GM19468 (cell line): ENCODE results near the gene RER1.

Source experiments
- ATAC-seq: cut with Tn5 transposase; IDR thresholded peaks from one replicate; pipeline ENCODE4 v1.9.1; 2021; ENCODE audit warnings: mild to moderate bottlenecking, moderate library complexity, moderate number of reproducible peaks; ENCODE audit not compliant: unreplicated experiment; ENCODE audit errors: extremely low read depth

The RER1 gene, protein sequence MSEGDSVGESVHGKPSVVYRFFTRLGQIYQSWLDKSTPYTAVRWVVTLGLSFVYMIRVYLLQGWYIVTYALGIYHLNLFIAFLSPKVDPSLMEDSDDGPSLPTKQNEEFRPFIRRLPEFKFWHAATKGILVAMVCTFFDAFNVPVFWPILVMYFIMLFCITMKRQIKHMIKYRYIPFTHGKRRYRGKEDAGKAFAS

DNA sequence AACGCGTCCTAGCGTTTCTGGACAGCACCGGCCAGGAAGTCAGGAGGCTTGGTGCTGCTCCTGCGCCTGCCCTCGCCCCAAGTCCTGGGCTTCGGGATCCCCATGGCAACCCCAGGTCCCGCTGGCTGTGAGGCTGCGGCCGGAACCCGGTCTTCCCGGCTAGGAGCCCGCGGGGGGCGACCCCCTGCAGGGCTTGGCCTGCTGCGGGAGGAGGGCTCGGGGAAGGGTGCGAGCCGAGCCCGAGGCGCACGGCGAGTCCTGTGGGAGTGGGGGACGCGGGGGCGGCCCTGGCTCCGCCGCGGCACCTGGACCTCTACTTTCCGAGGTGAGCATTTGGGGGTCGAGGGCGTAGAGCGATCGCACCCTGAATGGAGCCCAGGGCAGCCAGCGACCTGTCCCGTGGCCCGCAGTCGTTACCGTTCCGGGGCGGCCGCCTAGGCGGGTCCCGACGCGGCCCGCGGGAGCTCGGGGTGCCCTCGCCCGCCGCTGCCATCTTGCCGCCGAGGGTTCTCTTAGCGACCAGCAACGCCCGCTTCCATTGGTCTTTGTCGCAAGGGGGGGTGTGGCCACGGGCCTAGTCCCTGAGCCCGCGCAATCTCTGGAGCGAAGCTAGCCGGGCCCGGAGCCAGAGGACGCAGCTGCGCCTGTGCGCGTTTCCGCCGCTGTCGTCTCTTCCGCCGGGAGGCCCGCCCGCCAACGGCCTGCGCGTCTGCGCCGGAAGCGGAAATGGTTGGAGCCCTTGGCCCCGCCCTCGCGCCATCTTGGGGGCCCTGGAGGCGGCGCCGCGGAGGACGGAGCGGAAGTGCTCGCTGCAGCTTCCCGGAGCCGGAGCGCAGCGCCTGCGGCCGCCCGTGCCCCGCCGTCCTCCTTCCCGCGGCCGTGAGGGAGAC, at the start of gene RER1, which contains the start of gene MORN1:
Gene RER1, plus strand, starts transcription at position 801 of the 890 bp plus-strand sequence. CDS start 3,950 bp downstream, outside the sequence.
Gene MORN1, minus strand, starts transcription at position 514 of the 890 bp plus-strand sequence. Its CDS starts 21 bp downstream, at position 493.
- peak; percentile 86 for ATAC-seq

DNA sequence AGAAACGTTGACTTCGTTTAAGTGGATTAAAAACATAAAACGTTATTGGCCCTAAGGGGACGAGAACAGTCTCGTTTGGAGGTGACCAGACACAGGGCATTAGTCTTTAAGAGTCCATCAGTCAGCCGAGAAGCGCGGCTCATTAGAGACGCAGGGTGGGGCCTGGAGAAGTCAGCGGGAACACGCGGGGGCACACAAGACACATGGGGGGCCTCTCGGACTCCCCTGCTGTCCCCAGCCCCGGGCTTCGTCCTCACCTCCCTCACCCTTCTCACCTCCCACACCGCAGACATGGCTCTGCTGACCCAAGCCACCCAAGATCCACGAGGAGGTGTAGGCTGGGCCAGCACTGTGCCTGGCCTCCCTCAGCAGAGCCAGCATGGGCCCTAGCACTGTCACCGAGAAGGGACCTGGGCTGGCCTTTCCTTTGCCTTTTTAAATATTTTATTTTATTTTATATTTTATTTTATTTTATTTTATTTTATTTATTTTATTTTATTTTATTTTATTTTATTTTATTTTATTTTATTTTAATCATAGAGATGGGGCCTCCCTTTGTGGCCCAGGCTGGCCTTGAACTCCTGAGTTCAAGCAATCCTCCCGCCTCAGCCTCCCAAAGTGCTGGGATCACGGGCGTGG, 49.1 kb upstream of the RER1 start:
- ATAC-seq, result no peak

DNA sequence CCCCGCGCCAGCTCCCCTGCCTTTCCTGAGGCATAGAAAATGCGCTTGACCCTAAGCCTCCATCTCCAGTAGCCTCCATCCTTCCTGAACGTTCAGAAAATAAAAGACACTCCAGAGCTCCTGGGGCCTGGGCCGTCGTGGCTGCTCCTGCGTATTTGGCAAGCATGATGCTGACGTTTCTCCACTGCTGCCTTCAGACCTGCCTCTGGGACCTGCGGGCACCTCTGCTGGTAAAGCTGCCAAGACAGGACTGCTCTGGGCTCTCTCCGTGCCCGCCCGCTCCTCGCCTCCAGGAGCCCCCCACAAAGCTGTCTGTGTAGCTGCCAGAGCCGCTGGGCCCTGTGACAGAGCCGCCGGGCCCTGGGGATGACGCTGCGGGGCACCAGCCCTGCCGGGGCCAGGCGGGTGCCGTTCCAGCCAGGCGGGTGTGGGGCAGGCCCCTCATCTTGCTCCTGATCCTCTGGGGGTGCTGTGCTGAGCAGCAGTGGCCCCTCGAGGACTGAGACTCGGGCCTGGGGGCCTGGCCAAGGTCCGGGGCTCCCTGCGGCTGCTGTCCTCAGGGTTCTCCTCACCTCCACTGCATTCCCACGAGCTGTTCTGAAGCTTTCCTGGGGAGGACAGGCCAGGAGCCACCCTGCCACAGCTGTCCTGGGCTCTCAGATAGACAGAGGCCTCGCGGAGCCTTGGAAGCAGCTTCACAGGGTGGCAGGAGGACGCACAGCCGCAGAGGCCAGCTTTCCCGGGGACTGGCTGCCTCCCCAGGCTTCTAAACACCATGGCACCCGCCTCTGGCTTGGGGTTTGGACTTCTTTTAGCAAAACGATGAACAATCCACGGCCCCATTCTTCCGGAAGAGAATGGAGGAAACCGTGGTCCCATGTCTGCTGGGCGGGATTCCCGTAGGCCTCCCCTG, 48.4 kb upstream of the RER1 start:
- no peak for ATAC-seq

DNA sequence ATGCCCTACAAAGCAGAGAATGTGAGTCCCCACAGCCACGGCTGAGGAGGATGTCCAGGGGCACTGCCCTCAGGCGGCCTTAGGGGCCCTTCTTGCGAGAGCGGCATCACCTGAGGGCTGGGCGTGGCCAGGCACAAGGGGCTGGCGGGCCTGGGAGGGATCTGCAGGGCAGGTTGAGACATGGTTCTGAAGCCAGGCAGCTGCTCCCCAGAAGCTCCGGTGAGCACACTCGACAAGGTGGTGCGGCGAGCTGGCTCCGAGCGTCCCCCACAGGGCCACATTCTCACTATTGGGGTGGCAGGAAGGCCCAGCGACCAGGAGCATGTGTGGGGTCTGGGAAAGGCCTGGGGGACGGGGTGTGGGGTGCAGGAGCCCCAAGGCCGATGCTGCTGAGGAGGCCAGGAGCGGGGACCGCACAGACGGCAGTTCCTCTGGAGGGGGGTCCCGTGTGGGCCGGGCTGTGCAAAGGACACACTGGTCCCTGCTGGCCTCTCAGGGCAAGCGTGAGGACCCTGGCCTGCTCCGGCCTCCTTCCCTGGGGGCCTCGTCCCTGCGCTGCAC, 47.4 kb upstream of the RER1 start:
- ATAC-seq, result no peak

DNA sequence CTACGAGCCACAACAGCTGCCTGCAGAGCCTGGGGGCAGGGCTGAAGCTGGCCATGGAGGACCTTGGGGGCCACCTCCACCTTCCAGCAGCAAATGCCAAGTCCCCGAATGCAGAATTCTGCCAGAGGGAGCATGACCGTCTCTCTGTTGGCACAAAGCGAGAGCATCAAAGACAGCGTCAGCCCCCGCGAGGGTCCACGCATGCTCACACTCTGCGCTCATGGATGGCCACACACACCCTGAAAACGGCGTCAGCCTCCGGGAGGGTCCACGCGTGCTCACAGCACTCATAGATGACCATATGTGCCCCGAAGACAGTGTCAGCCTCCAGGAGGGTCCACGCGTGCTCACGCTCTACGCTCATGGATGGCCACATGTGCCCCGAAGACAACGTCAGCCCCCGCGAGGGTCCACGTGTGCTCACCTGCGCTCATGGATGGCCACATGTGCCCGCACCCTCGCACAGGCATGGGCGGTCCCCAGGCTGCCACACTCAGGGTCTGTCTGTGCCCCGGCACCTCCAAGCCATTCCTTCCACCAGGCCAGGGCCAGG, 46.8 kb upstream of the RER1 start:
- ATAC-seq, result no peak

DNA sequence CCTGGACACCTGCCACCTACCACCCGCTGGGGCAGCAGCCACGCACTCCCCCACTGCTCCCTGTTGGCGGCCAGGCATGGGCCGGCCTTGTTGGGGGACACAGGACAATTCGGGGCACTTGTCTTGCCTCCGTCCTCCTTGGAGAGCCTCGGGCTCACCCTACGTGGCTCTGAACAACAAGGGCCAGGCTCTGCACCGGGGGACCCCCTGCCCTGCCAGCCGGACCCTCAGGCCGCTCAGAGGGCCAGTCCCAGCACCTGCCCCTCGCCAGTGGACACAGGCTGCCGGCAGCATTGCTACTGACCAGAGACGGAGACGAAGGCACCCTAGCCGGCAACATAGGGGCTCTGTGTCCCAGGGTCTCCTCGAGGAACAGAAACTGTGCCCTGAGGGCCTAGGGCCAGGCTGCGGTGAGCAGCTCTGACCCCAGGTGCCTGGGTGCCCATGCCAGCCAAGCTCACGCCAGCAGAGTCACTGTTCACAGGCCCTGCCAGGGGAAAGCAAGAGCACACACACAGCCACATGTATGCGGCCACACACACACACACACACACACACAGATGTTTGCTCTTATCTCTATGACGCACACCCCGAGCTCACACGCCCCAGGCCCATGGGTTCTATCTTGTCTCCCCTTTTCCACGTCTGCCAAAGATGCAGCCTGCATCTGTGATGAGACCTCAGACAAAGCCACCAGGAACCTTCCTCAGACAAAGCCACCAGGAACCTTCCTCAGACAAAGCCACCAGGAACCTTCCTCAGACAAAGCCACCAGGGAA, 46.2 kb upstream of the RER1 start:
- ATAC-seq, result no peak

DNA sequence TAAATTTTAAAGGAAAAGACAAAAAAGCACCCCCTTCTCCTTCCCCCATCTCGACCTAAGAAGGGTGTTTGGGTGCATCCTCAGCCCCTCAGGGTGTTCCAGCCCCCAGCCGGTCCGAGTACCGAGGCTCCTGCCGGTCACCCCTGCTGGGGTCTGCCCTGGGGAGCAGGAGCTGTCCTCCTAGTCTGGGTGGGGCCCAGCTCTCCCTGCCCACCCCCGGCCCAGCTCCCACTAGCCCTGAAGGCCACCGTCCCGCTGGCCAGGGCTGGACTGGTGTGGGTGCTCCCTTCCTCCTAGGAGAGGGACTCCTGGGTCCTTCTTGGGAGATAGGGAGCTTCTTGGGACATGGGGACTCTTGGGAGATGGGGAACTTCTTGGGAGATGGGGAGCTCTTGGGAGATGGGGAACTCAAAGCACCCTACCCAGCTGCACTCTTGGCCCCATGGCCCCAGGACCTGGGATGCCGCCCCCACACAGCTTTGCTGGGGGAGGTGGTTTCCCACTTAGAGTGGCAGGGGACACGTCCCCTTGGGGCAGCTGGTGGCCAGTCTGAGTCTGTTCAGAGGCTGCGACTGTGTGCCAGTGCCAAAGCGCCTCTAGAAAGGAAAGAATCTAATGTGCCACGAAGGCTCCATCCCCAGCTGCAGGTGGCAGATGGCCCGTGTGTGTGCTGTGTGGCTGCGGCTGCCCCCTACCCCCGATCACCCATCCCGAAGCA, 44.8 kb upstream of the RER1 start:
- ATAC-seq, result no peak

DNA sequence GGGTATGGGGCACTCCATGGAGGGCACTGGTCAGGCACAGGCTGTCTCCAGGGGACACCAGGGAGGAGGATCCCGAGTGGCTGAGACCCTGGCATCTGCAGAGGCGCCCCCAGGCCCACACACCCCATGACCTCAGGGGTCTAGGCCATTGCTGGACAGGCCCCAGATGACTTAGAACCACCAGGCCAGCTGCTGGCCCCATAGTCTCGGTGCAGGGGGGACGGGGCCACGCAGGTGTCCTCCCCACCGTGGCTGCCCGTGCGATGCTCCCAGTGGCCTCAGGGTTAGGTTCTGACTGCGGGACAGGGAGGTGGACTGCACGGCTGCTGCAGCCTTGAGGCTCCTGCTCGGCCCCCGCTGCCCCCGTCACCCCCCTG, 44.2 kb upstream of the RER1 start:
- ATAC-seq, result no peak

DNA sequence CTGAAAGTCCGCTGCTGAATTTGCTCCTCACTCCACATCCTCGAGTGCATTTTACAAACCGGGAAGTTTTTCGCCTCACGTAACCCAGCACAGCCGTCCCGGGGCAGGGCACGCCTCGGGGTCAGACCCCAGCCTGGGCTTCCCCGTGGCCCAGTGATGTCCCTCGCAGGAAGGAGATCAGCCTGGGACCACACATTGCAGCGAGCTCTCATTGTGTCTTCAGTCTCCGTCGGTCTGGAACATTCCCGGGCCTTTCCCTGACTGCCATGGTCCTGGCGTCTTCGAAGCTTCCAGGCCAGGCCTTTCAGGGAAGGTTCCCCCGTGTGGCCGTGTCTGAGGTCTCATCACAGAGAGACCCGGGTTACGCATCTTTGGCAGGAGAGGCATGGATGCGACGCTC, 43.7 kb upstream of the RER1 start:
- ATAC-seq, result no peak

DNA sequence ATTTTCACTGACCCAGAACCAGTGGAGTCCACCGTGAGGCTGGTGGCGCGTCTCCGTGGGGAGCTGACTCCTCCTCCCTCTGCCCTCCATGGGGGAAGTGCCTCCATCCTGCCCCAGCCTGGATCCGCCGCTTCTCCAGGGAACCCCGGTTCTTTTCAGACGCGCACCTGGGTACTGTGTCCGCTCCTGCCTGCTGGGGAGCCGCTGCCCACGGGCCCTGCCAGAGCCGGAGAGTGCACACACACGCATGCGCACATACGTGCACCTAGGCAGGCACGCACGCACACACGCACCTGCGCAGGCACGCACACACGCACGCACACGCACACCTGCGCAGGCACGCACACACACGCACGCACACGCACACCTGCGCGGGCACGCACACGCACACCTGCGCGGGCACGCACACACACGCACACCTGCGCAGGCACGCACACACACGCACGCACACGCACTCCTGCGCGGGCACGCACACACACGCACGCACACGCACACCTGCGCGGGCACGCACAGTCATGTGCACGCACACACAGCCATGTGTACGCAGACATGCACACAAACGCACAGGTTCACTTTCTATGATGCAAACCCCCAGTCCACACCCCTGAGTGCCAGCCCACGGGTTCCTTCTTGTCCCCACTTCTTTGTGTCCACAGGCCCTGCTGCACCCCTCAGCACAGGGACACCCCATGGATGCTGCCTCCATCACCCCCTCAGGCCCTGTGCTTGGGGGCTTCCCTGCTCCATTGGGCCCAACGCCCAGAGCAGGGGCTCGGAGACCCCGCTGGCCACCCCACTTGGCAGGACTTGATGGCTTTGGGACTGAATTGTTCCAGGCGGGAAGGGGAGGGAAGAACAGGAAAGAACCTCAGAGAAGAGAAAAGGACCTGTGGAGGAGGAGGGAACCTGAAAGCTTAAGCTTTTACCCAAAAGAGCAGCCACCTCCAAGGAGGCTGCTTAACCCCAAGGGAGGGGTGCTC, 43.0 kb upstream of the RER1 start:
- no peak for ATAC-seq

DNA sequence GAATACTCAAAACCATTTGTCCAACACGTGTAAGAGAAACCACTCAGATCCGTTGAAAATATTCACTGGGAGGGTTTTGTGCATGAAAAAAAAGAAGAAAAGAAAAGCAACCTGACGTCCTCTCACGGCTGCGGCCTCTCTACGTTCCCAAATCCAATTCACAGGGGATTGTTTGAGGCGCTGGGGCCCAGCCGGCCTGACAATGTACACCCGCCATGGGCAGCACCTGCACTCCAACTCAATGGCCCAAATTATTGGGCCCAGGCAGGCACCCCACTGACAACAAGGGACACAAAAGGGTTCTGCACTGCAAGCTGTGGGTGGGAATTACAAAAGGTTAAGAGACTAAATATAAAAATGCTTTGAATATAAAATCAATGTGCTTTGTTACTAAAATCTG, 41.8 kb upstream of the RER1 start:
- no peak for ATAC-seq

DNA sequence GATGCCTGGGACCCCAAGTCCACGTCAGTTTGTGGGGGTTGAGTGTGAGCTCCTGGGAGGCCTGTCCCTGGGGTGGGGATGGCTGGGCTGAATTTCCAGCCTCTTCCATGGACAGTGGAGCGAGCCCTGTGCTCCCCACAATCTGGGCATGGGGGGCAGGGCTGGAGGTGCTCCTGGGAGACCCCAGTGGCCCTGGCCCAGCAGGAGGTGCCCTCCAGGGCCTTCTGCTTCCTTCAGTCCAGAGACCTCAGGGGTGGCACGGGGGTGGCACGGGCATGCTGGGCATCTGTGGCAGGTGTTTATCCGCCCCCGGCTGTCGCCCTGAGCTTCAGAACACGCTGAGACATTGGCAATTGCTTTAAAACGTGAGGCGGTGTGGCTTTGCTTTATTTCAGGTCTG, 41.1 kb upstream of the RER1 start:
- no peak for ATAC-seq

DNA sequence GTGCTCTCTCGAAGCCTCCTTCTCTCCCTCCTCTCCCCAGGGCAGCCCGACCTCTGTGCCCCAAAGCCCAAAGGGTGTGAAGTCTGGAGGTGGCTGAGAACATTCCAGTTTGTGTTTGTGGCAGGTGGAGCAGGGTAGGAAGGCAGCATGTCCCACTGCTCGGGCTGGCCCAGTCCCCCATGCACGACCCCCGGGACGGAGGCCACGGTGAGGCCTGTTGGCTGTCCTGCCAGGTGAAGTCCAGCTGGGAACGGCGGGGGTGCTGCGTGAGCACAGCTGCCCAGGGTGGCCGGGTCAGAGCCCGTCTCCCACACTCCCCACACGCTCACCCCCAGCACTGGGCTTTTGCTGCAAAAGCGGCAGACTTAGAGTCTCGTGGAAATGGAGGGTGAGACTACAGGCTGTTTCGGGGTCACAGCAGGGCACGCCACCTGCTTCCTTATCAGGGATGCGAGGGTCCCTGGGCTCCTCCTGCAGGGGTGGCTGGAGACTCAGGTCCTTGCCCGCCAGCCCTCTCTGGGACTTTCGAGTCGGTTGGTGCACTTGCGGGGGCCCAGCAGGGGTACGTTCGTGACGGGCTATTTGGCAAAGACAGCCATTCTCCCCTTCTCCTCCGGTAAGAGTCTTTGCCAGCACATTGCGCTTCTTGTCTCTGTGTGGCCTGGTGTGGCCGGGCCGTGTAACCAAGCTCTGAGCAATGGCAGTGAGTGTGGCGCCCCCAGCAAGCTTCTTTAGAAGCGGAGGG, 40.6 kb upstream of the RER1 start:
- ATAC-seq, result no peak

DNA sequence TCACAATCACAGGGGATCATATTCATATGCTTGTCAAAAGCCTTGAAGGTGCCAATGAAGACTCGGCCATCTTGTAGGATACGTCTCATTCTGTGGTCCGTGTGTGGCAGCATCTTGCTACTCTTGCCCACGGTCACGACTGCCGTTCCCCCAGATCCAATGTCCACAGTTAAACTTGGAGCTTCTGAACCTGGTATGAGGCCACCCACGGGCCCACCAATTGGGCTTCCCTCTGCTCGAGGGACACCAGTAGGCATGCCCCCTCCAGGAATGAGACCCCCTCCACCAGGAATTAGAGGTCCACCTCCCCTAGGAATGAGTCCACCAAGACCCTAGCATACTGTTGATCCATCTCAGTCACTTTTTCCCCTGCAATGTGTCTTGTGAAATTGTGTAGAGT, 39.9 kb upstream of the RER1 start:
- ATAC-seq, result no peak

DNA sequence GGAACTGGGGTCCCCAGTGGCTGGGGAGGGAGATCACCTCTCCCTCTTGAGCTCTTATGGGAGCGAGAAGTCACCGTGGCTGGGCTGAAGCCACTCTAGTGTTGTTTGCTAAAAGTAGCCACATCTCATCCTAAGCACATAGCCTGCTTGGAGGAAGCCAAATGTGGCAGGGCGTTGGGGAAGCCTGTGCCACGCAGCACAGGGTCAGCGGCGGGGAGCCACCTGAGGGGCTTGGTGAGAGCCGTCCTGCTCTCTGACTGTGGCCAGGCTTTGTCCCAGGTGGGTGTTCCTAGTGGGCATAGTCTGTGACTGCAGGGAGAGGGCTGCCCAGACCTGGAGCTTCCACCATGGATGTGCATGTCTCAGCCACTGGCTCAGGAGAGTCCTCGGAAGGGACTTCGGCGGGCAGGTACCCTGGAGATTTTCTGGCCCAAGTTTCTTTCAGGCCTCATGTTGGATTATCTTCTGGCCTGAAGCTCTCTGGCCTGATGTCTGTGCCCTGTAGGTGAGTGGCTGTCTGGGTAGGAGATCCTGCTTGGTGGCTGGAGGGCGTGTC, 39.2 kb upstream of the RER1 start:
- no peak for ATAC-seq

DNA sequence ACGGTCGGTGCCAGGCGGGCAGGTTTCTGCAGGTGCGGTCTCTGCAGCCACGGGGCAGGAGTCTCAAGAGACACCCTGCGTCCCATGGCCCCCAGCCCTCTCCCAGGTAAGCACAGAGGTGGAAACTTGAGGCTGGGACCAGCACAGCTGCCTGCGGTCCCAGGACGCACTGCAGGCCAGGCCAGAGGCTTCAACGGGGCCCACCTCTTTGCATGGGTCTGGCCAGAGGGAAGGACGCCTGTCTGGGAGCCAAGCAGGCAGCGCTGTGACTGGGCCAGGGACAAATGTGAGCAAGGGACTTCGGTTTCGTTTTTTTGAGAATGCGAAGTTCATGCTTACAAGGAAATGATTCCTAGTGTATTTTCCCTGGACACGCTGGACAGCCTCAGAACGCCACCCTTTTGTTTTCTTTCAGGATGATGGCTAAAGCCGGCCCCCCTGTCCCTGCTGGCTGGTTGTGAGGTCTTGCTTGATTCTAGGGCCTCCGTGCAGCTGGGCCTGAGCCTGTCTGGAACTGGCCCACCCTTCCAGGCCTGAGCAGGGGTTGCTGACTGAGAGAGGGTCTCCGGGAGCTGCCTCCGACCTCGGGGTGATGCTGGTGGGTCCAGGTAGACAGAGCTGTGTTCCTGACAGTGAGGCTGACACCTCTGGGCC, 38.6 kb upstream of the RER1 start:
- ATAC-seq, result no peak
